Esophagus muscularis mucosa (tissue), 4 donors: ENCODE data around the gene PCYOX1L. TPM values are rescaled to one million over a fixed set of nuclear protein-coding genes. Genes with fewer than 3 reads are reported as not detected.

Source experiments
- DNase-seq: peaks from one replicate; pipeline ENCODE4 v3.0.0-alpha.2; 2017; ENCODE audit errors: extremely low spot score
- H3K27ac ChIP-seq, 4 donors: fragments of 200-600 bp; sonication (generic); replicated peaks in 1 of 4; 1 replicate in 3 of 4; 2 replicates in 1 of 4; pipeline ENCODE4 v1.5.1; 2016 to 2019; ENCODE audit warnings: mild to moderate bottlenecking in 1 of 4
- H3K27me3 ChIP-seq, 4 donors: fragments of 200-600 bp; sonication (generic); one replicate each; pipeline versions ENCODE4 v1.5.1 to v1.6.0; 2016 to 2019
- H3K36me3 ChIP-seq, 4 donors: fragments of 200-600 bp; sonication (generic); one replicate each; pipeline ENCODE4 v1.5.1; 2016 to 2019
- H3K4me1 ChIP-seq, 4 donors: fragments of 200-600 bp; sonication (generic); one replicate each; pipeline ENCODE4 v1.5.1; 2016 to 2019
- H3K4me3 ChIP-seq, 4 donors: fragments of 200-600 bp; sonication (generic); 1 replicate in 2 of 4; 2 replicates in 2 of 4; pipeline ENCODE4 v1.5.1; 2016 to 2019; ENCODE audit warnings: mild to moderate bottlenecking in 4 of 4, moderate library complexity in 1 of 4
- H3K9me3 ChIP-seq, 4 donors: fragments of 200-600 bp; sonication (generic); 1 replicate in 3 of 4; 2 replicates in 1 of 4; pipeline ENCODE4 v1.5.1; 2016 to 2019
- EP300 ChIP-seq: sonication (generic); formaldehyde crosslinking; IDR thresholded peaks from one replicate; pipeline ENCODE4 v1.6.1; 2017; ENCODE audit warnings: antibody characterized with exemption
- POLR2A ChIP-seq: fragments of 450-650 bp; IDR thresholded peaks from one replicate; pipeline ENCODE4 v1.6.1; 2017; ENCODE audit warnings: antibody characterized with exemption, moderate library complexity, mild to moderate bottlenecking, low read depth
- POLR2AphosphoS5 ChIP-seq, 2 donors: sonication (generic); formaldehyde crosslinking; IDR thresholded peaks; one replicate each; pipeline ENCODE4 v1.6.1; 2017; ENCODE audit warnings: antibody characterized with exemption in 2 of 2
- WGBS: methylation state at CpG from one replicate; pipeline ENCODE4 v1.1.5; 2018; 5-methylcytosine and 5-hydroxymethylcytosine counted together
- intact Hi-C: fragments of 100-400 bp; cut with DNase I; formaldehyde crosslinking; loops from one replicate; pipeline ENCODE4 v1.15.1; 2023
- total RNA-seq, 4 donors: library from RNA; depleted of rRNA; stranded (reverse); fragments of >200 nt; gene quantifications; one replicate each; pipeline versions ENCODE4 v1.1.0 to v1.2.1, GENCODE V29; 2016
- TF ChIP-seq, protein P1 (sequence below), 3 experiments: fragments of 200-600 bp in 2 of 3; fragments of 450-650 bp in 1 of 3; sonication (generic) in 2 of 3; IDR thresholded peaks; one replicate each; pipeline ENCODE4 v1.5.1; 2017 to 2019; ENCODE audit warnings: antibody characterized with exemption in 3 of 3, mild to moderate bottlenecking in 2 of 3, moderate library complexity in 1 of 3

PCYOX1L gene
- total RNA-seq, 4 donors from 2014 or later: 4.0 to 5.8 (median 4.7) TPM

DNA sequence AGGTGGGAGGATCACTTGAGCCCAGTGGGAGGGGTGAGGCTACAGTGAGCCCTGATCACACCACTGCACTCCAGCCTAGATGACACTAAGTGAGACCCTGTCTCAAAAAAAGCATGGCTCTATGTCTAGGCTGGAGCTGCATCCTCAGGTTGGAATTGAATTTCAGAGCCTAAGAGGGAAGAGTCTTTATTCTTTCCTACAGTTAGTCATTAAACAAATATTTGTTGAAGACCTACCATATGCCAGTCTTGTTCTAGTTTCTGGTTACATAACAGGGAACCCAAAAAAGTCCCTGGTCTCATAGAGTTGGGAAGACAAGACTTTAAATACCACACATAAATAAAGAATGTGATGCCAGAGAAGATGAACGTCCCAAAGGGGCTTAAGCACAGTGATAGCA lies 19.5 kb upstream of the PCYOX1L start:
- WGBS: 77% methylated on average over 1 of the region's 1 CpG
- Histone ChIP-seq H3K4me3 (no peak overlapping the region), H3K4me1 (no peaks in the 10 kb centered on the region), H3K27ac (no peak overlapping the region), H3K36me3 (peaks cover 0 to 85% (median 40%) of the 10 kb centered on the region in 4 donors), H3K9me3 (no peaks in the 10 kb centered on the region), H3K27me3 (no peaks in the 10 kb centered on the region)
- TF ChIP-seq EP300: no peak
- no peak for TF ChIP-seq POLR2A
- TF ChIP-seq POLR2AphosphoS5 (IDR thresholded peaks at IDR 0.05): no peak
- TF ChIP-seq, protein P1, sequence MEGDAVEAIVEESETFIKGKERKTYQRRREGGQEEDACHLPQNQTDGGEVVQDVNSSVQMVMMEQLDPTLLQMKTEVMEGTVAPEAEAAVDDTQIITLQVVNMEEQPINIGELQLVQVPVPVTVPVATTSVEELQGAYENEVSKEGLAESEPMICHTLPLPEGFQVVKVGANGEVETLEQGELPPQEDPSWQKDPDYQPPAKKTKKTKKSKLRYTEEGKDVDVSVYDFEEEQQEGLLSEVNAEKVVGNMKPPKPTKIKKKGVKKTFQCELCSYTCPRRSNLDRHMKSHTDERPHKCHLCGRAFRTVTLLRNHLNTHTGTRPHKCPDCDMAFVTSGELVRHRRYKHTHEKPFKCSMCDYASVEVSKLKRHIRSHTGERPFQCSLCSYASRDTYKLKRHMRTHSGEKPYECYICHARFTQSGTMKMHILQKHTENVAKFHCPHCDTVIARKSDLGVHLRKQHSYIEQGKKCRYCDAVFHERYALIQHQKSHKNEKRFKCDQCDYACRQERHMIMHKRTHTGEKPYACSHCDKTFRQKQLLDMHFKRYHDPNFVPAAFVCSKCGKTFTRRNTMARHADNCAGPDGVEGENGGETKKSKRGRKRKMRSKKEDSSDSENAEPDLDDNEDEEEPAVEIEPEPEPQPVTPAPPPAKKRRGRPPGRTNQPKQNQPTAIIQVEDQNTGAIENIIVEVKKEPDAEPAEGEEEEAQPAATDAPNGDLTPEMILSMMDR (IDR thresholded peaks at IDR 0.05): no peak
- no peak for DNase-seq
- intact Hi-C loops: no loop called here

DNA sequence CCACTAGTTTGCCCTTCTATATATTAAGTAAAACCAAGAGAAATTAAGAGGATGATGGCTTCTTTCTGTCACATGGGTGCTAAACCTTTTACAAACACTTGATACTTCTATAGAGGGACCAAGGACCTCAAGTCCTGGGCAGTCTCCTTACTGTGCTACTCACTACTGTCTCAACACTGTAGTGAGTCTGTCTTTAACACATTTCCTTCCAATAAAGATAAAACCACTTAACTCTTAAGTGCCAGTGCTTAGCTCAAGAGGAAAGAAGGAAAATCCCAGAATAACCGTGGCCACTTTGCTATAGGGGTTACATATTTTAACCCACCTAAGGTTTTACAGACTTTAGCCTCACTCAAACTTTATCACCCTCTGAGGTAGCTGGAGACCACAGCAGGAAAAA lies 16.9 kb upstream of the PCYOX1L start:
- H3K4me3 ChIP-seq: no peak overlapping the region
- WGBS: 90% methylated on average over 1 of the region's 1 CpG
- no peak for DNase-seq
- no peaks in the 10 kb centered on the region for H3K27me3 ChIP-seq
- no peak for TF ChIP-seq EP300
- TF ChIP-seq, protein P1 (IDR thresholded peaks at IDR 0.05): no peak
- TF ChIP-seq POLR2AphosphoS5 (IDR thresholded peaks at IDR 0.05): no peak
- TF ChIP-seq POLR2A: no peak
- H3K9me3 ChIP-seq: no peaks in the 10 kb centered on the region
- peaks cover 0 to 60% (median 24%) of the 10 kb centered on the region in 4 donors for H3K36me3 ChIP-seq
- intact Hi-C loops: no loop called here
- no peak overlapping the region for H3K27ac ChIP-seq
- H3K4me1 ChIP-seq: peaks cover 9 to 15% (median 12%) of the 10 kb centered on the region in 4 donors

DNA sequence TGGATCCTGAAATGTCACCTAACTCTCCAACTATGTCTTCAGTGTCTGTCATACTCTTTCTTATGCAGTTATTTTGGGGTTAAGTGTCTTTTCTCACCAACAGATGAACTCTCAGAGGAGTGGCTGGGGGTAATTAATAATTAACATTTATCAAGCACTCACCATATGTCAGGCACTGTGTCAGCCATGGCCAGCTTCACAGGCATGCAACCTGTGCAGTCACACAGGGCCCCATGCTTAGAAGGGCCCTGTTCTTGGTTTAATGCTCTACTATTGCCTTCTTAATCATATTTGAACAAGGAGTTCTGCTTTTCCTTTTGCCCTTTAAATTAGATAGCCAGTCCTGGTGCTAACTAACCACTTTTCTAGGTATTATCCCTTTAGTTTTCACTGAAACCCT lies 16.0 kb upstream of the PCYOX1L start:
- DNase-seq: no peak
- Histone ChIP-seq H3K9me3 (no peaks in the 10 kb centered on the region), H3K27ac (no peak overlapping the region), H3K4me1 (peaks cover 16 to 22% (median 18%) of the 10 kb centered on the region in 4 donors), H3K4me3 (no peak overlapping the region), H3K36me3 (peaks cover 0 to 50% (median 19%) of the 10 kb centered on the region in 4 donors), H3K27me3 (no peaks in the 10 kb centered on the region)
- no peak for TF ChIP-seq EP300
- intact Hi-C loops: no loop called here

- intact Hi-C loops: no loop called here
- Histone ChIP-seq H3K4me3 (no peak overlapping the region), H3K4me1 (peaks cover 16 to 27% (median 20%) of the 10 kb centered on the region in 4 donors), H3K36me3 (peaks cover 5 to 46% (median 24%) of the 10 kb centered on the region in 4 donors), H3K27ac (peak overlapping the region in 2 of 4 donors; percentile 73 to 81), H3K9me3 (no peaks in the 10 kb centered on the region), H3K27me3 (no peaks in the 10 kb centered on the region)
- TF ChIP-seq, protein P1 (IDR thresholded peaks at IDR 0.05): no peak
- TF ChIP-seq EP300 (no peak), POLR2AphosphoS5 (IDR thresholded peaks at IDR 0.05) (no peak), POLR2A (no peak)
- WGBS: 84% methylated on average over 2 of the region's 2 CpGs
- no peak for DNase-seq
Measured at GRCh38 chr5:149344151-149344550, 13.7 kb upstream of the PCYOX1L start.

- H3K27me3 ChIP-seq: no peaks in the 10 kb centered on the region
- H3K9me3 ChIP-seq: no peaks in the 10 kb centered on the region
- WGBS: 2% methylated on average over 24 of the region's 54 CpGs
- peak within 1 kb of the TSS; percentile 73 to 82 (median 81) for H3K27ac ChIP-seq
- H3K36me3 ChIP-seq: peaks cover 15 to 46% (median 29%) of the 10 kb centered on the region in 4 donors
- DNase-seq: peak; percentile 98
- intact Hi-C loops: no loop called here
- H3K4me1 ChIP-seq: peaks cover 16 to 27% (median 20%) of the 10 kb centered on the region in 4 donors
- peak within 1 kb of the TSS; percentile 73 to 92 (median 76) for H3K4me3 ChIP-seq
- peak; percentile 91 to 95 for TF ChIP-seq POLR2AphosphoS5 (IDR thresholded peaks at IDR 0.05)
- TF ChIP-seq EP300: no peak
Measured at GRCh38 chr5:149345147-149345891, 12.5 kb upstream of the PCYOX1L start, which contains the start of gene GRPEL2. Gene GRPEL2, plus strand, starts transcription at chr5:149345499. Its CDS starts 41 bp downstream, at chr5:149345540.
